GM19193 (cell line): ENCODE measurements around the gene SUGCT.

ENCODE experiments used
- POLR2A ChIP-seq: IDR thresholded peaks from 4 replicates; pipeline ENCODE4 v1.6.1; 2011; ENCODE audit not compliant: insufficient read depth, insufficient read length; ENCODE audit errors: extremely low read depth

The SUGCT gene

DNA sequence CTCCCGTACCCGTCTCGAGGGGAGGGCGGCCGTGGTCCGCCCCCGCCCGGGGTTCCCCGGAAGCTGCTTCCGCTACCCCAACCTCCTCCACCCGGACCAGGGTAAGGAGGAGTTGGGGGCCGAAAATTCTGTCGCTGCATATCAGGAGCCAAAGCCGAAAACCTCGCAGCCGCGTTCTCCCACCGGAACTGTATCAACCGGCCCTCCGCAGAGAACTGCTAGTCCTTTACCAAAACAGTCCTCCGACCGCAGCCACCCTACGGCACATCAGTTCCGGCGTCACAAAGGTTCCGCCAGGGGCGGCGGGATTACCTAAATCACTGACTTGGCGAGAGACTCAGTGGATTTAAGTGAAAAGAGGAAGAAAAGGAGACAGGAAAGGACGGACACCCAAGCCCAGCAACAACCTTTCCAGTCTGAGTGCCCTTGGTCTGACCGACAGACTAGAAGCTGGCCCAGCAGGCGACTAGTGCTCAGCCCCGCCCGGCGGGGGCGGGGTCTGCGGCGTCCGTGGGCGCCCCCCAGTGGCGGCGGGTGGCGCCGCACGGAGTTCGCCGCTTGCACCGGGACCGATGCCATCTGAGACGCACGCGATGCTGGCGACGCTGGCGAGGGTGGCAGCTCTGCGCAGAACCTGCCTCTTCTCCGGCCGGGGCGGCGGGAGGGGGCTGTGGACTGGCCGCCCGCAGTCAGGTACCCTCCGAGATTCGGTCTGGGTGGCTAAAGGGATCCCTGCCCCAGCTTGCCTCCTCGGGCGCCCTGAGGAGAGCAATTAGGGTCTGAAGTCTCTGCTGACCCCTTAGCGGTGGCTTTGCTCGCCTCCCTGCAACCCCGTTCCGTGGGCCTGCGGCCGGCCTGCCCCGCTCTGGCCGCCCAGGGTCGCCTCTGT, at the start of gene SUGCT, which contains the start of gene MPLKIP:
Gene SUGCT (plus strand): TSS at position 578 of the 889 bp plus-strand sequence.
Gene MPLKIP (minus strand): TSS at position 195 of the 889 bp plus-strand sequence. CDS start 55 bp downstream, at position 140.
- peak; percentile 80 for TF ChIP-seq POLR2A

DNA sequence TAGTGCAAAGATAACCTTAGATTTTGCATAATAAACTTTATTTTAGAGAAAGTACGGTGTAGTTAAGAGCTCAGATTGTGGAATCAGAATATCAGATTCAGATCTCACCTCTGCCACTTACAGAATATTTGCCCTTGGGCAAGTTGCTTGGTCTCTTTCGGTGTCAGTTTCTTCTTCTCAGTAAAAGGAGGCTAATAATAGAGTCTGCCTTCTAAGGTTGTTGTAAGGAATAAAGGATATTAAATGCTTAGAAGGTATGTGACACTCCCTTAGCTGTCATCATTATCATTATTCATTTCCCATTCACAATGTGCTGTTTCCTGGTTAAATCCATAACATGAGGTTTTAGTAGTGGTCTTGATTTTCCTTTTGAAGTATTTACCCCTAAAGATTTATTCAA, 42.6 kb upstream of the SUGCT start:
- TF ChIP-seq POLR2A: no peak

DNA sequence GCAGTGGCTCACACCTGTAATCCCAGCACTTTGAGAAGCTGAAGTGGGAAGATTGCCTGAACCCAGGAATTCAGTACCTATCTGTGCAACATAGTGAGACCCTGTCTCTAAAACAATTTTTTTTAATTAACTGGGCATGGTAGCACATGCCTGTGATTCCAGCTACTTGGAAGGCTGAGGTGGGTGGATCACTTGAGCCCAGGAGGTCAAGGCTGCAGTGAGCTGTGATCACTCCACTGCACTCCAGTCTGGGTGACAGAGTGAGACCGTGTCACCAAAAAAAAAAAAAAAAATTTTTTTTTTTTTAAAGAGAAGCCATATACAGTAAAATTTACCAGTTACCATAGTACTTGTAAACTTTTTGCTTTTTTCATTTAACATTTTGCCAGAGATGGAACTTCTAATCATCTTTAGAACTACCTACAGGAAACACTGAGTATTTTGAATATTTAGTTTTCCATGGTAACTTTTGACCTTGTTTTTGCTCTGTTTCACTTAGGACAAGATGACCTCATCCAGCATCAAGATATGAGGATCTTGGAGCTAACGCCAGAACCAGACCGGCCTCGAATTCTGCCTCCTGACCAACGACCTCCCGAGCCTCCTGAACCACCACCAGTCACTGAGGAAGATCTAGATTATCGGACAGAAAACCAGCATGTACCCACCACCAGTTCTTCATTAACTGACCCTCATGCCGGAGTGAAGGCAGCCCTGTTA, 41.0 kb upstream of the SUGCT start:
- no peak for TF ChIP-seq POLR2A

DNA sequence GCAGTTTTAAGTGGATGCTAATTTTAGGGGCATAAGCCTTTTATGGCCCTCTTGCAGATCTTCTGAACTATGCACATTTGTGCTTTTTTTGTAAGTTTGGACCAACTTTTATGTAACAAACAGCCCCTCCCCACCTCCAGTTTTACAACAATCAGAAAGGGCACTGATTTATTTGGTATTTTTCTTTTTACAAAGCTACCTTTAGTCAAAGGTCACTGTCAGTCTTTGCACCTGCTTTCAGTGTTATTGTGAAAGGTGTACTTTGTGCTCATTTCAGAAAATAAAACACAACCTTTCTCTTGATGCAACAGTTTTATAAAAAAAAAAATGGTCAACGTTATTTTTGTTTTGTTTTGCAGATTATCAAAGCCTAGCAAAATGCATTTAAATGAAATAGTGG, 39.6 kb upstream of the SUGCT start:
- no peak for TF ChIP-seq POLR2A

DNA sequence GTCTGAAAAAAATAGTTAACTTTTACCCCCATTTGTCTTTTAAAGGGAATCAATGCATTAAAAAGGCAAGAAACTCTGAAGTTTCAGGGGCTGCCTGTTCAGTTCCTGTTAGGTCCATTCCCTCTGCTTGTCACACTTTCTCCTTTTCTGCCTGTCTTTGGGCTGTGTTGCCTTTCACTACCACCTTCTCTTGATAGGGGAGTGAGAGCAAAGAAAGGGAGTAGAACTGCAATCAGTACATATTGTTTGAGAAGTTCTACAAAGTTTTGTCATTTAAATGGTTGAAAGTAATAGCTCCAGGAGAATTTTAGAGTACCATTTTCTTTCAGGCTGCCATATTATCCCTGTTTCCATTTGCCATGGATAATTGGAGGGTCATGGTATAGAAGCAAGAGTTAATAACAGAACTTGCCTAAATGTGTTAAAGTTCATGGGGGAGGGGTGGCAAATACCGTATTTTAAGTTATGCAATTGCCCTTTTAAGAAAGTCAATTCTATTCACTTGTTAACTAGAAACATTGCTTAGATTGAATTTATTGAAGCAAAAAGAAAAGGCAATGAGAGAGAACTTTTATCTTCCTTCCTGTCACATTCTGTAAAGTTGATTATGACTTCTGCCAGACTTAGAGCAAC, 39.0 kb upstream of the SUGCT start:
- no peak for TF ChIP-seq POLR2A

DNA sequence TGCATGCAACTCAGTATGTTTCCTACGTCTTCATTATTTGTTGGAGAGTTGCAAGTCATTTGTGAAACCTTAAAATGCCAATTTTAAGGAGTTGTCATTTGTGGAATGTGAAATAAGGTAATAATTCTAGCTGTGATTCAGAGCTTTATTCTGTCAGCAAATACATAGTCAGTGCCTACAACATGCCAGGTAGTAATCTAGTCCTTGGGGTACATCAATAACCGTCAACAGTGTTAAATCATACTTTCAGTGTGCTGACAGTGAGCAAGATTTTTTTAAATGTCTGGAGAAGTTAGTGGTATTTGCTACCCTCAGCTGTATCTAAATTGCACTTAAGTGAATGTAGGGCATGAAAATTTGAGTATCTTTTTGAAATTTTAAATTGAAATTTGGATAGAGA, 37.1 kb upstream of the SUGCT start:
- TF ChIP-seq POLR2A: no peak

DNA sequence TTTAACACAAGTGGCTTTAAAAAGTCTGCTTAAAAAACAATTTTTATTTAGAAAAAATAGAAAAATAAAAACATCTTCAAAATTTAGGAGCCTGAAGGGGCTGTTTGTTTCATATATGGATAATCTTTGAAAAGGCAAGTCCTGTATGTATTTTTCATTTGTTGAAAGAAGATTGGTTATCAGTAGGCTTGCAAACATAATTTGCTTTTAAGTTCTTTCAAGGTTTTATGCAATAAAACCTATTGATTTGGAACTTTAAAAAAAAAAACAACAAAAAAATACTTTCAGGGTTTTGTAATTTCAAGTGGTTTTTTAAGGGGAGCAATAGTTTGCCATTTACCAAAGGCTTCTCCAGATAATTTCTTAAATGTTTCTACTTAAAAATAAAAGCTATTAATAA, 36.0 kb upstream of the SUGCT start:
- TF ChIP-seq POLR2A: no peak

DNA sequence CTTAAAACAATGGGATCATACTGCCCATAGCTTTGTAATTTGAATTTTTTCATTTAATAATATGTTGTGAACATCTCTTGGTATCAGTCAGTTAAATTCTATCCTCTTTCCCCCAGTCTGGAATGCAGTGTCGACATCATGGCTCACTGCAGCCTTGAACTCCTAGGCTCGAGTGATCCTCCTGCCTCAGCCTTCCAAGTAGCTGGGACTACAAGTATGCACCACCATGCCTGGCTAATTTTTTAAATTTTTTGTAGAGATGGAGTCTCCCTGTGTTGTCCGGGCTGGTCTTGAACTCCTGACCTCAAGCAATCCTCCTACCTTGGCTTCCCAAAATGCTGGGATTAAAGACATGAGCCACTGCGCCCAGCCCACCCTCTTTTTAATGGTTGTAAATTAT, 35.0 kb upstream of the SUGCT start:
- no peak for TF ChIP-seq POLR2A

DNA sequence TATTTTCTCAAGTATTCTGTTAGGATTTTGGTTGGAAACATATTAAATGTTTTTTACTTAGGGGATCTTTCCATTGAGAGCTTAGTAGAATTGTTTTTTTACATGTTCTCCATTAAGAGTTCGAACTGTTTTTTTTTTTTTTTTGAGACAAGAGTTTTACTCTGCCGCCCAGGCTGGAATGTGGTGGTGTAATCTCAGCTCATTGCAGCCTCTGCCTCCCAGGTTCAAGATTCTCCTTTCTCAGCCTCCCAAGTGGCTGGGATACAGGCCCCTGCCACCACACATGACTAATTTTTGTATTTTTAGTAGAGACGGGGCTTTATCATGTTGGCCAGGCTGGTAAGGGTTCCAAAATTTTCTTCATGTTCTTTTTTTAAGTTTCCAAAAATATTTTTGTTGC, 33.6 kb upstream of the SUGCT start:
- TF ChIP-seq POLR2A: no peak

DNA sequence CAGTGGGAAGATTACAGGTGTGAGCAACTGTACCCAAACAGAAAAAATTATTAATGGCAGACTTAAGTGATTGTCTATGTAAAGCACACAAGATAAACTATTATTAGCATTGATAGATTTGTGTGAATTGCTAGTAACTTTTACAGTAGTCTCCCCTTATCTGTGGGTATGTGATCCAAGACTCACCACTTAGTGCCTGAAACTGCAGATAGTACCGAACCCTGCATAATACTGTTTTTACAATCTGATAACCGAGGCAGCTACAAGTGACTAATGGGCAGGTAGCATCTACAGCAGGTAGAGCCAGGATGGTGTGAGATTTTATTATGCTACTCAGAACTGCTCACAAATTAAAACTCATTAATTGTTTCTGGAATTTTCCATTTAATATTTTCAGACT, 31.9 kb upstream of the SUGCT start:
- no peak for TF ChIP-seq POLR2A

DNA sequence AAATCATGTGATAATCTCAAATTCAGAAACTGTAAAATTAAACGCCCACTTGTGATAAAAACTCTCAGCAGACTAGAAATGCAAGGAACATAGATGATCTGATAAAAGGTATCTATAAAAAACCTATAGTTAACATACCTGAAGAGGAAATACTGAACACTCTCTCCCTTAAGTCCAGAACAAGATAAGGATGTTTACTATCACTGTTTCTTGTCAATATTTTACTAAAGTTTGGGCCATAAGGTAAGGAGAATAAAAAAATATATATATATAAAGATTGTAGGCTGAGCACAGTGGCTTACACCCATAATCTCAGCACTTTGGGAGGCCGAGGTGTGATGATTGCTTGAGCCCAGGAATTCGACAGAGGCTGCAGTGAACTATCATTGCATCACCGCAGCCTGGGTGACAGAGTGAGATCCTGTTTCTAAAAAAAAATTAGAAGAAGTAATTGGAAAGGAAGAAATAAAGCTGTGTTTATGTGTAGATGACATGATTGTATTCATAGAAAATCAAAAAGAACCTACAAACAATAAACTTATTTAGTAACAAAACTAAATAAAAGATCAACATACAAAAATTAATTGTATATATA, 28.8 kb upstream of the SUGCT start:
- TF ChIP-seq POLR2A: no peak

DNA sequence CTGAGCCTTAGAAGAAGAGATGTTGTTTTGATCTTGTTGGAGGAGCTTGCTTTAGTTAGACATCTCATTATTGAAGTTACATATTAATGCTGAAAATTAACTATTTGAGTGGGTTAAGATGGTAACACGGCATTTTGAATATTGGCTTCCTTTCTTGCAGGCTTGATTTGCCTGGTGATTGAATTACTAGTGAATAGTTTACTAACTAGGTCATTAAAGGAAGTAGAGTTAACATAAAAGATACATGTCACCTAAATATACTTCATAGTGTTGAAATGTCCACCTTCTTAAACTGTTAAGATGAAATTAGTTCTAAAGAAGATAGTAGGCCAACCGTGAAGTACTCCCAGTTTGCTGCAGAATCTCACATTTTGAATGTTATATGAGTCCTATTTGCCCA, 18.9 kb upstream of the SUGCT start:
- no peak for TF ChIP-seq POLR2A

DNA sequence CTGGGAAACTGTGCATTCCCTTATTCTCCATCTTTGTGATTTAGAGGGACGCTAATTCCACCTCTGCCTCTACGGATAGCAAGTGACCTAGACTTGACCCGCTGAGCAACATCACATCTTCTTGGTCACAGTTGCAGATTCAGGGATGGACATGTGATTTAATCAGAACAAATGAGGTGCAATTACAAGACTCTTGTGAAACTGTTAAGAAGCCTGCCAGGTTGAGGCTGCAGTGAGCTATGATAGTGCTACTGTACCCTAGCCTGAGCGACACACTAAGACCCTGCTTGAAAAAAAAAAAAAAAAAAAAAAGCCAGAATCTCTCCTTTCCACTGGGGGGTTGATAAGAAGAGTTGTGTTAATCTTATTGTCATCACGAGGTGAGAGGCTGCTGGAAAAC, 14.8 kb upstream of the SUGCT start:
- TF ChIP-seq POLR2A: no peak

DNA sequence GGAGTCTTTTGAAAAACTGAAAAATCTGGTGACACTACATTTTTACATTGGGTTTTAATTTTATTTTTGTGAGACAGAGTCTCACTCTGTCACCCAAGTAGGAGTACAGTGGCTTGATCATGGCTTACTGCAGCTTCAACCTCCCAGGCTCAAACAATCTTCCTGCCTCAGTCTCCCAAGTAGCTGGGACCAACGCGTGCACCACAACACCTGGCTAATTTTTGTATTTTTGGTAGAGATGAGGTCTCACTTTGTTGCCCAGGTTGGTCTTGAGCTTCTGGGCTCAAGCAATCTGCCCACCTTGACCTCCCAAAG, 11.9 kb upstream of the SUGCT start:
- no peak for TF ChIP-seq POLR2A
